A549 treated with DMSO at 1 μM for 4 hours (cell line): Measurements from ENCODE around the gene TRIOBP. TPM values are rescaled to one million over a fixed set of nuclear protein-coding genes. Genes with fewer than 3 reads are reported as not detected.

Experiments used
- total RNA-seq: library from RNA; stranded (reverse); fragments of 200-300 nt; extraction: Qiagen RNA extraction; gene quantifications from 5 replicates; pipeline ENCODE4 v1.2.3, GENCODE V29; 2022; ENCODE audit warnings: low read depth

The TRIOBP gene
- 21.7 to 32.6 TPM (median 29.2 TPM) in 5 replicates for total RNA-seq

GRCh38 chr22:37696657-37697537 is at the start of gene TRIOBP:
Gene TRIOBP (plus strand): TSS chr22:37697048. CDS start chr22:37701366, 4,318 bp downstream.

GRCh38 chr22:37658133-37659065 is 38.4 kb upstream of the TRIOBP start, which contains the start of gene PDXP:
Gene PDXP (plus strand): TSS chr22:37658723. CDS start chr22:37658783, 60 bp downstream.

GRCh38 chr22:37674951-37675929 is 21.6 kb upstream of the TRIOBP start, which contains the start of gene LGALS1:
Gene LGALS1 (plus strand): TSS chr22:37675636. CDS start chr22:37675703, 67 bp downstream.

GRCh38 chr22:37686002-37686982 is 10.6 kb upstream of the TRIOBP start, which contains the start of gene NOL12:
Gene NOL12 (plus strand): TSS chr22:37686343. CDS start chr22:37686393, 50 bp downstream.

GRCh38 chr22:37807410-37808293 is 110.8 kb downstream of the TRIOBP start, which contains the start of gene GCAT:
Gene GCAT (plus strand): TSS chr22:37807934. CDS start chr22:37807968, 34 bp downstream.

GRCh38 chr22:37823134-37823985 is 126.5 kb downstream of the TRIOBP start, which contains the start of gene GALR3:
Gene GALR3 (plus strand): TSS chr22:37823382. CDS start chr22:37823407, 25 bp downstream.

Other genes starting within 250 kb of the TRIOBP start
- gene MFNG, start 210.7 kb upstream of the TRIOBP start, total RNA-seq: 1.9 to 3.2 TPM (median 2.6 TPM) in 5 replicates
- gene CARD10, start 177.6 kb upstream of the TRIOBP start, total RNA-seq: 31.4 to 41.7 TPM (median 39.2 TPM) in 5 replicates
- gene CDC42EP1, start 136.6 kb upstream of the TRIOBP start, total RNA-seq: 31.6 to 40.9 TPM (median 36.9 TPM) in 5 replicates
- gene LGALS2, start 117.0 kb upstream of the TRIOBP start, total RNA-seq: 0.38 to 0.66 TPM in 2 of 5 replicates, not detected in the others
- 20.8 to 24.2 TPM (median 22.8 TPM) in 5 replicates for gene GGA1, start 88.2 kb upstream of the TRIOBP start, total RNA-seq
- gene SH3BP1, start 57.4 kb upstream of the TRIOBP start, total RNA-seq: 1.3 to 2.7 TPM (median 1.9 TPM) in 5 replicates
- 18.5 to 20.5 TPM (median 20.0 TPM) in 5 replicates for gene PDXP, start 38.3 kb upstream of the TRIOBP start, total RNA-seq
- 1,194 to 1,393 TPM (median 1,273 TPM) in 5 replicates for gene LGALS1, start 21.4 kb upstream of the TRIOBP start, total RNA-seq
- 24.8 to 30.5 TPM (median 27.2 TPM) in 5 replicates for gene NOL12, start 10.7 kb upstream of the TRIOBP start, total RNA-seq
- 2.3 to 3.8 TPM (median 3.3 TPM) in 5 replicates for gene GCAT, start 110.9 kb downstream of the TRIOBP start, total RNA-seq
- not detected in 5 replicates for gene GALR3, start 126.3 kb downstream of the TRIOBP start, total RNA-seq
- 16.7 to 25.4 TPM (median 23.8 TPM) in 5 replicates for gene ANKRD54, start 147.3 kb downstream of the TRIOBP start, total RNA-seq
- gene EIF3L, start 152.4 kb downstream of the TRIOBP start, total RNA-seq: 268 to 302 TPM (median 282 TPM) in 5 replicates
- 16.1 to 22.0 TPM (median 18.2 TPM) in 5 replicates for gene MICALL1, start 209.2 kb downstream of the TRIOBP start, total RNA-seq